ENCODE measurements around the gene PAFAH2.

Gene PAFAH2

DNA sequence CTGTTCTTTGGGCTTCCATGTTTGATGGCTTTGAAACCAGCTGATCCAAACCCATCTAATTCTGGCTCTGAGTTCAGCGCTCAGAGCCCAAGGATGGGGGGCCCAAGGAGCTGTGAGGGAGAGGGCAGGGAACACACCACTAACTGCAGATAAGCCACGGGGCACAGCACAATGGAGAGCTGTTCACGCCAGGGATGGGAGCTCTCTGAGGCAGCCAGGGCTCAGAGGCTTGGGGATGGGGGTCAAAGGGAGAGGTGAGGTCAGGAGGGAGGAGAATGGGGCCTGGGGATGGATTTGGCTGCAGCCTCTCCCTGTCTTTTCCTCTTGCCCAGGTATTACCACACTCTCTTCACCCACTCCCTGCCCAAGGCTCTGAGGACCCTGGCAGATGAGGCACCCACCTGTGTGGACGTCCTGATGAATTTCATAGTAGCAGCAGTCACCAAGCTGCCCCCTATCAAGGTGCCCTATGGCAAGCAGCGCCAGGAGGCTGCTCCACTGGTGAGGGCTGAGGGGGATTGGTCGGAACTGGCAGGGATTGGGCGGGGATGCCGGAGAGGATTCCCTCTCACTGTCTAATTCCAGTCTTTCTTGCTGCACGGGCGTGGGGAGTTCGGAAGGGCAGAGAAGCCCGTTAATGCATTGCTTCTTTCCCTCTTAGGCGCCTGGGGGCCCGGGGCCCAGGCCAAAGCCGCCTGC lies 36.8 kb upstream of the PAFAH2 start:
- Histone ChIP-seq H4K20me1 (ENCODE audit: low read depth, low read length) (no peaks in the 10 kb centered on the region), H3K9me3 (ENCODE audit: insufficient read depth, low read length) (no peaks in the 10 kb centered on the region), H3K4me3 (ENCODE audit: insufficient read depth, low read length, poor library complexity, severe bottlenecking) (peak overlapping the region; percentile 90), H3F3A (ENCODE audit: insufficient read depth) (no peaks in the 10 kb centered on the region), H3K79me2 (ENCODE audit: insufficient read depth, low read length) (no peaks in the 10 kb centered on the region), H2AFZ (ENCODE audit: low read depth, low read length, severe bottlenecking) (peak overlapping the region; percentile 97), H3K36me3 (ENCODE audit: low read length) (no peaks in the 10 kb centered on the region), H3K27me3 (ENCODE audit: low read length) (no peaks in the 10 kb centered on the region), H3K9ac (ENCODE audit: low read length) (peak overlapping the region; percentile 77), H3K27ac (ENCODE audit: low read depth, low read length) (no peak overlapping the region), H3K4me2 (ENCODE audit: low read depth, low read length, poor library complexity, severe bottlenecking) (peak overlapping the region; percentile 85), H3K9me2 (replicated peaks; ENCODE audit: insufficient read depth, low read length) (no peaks in the 10 kb centered on the region)
- TF ChIP-seq EZH2phosphoT487 (conservative IDR thresholded peaks at IDR 0.05; ENCODE audit: low read length), result no peak
- TF ChIP-seq, protein P1, sequence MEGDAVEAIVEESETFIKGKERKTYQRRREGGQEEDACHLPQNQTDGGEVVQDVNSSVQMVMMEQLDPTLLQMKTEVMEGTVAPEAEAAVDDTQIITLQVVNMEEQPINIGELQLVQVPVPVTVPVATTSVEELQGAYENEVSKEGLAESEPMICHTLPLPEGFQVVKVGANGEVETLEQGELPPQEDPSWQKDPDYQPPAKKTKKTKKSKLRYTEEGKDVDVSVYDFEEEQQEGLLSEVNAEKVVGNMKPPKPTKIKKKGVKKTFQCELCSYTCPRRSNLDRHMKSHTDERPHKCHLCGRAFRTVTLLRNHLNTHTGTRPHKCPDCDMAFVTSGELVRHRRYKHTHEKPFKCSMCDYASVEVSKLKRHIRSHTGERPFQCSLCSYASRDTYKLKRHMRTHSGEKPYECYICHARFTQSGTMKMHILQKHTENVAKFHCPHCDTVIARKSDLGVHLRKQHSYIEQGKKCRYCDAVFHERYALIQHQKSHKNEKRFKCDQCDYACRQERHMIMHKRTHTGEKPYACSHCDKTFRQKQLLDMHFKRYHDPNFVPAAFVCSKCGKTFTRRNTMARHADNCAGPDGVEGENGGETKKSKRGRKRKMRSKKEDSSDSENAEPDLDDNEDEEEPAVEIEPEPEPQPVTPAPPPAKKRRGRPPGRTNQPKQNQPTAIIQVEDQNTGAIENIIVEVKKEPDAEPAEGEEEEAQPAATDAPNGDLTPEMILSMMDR (IDR thresholded peaks at IDR 0.05; ENCODE audit: insufficient read depth, low read length, poor library complexity, severe bottlenecking), result no peak

DNA sequence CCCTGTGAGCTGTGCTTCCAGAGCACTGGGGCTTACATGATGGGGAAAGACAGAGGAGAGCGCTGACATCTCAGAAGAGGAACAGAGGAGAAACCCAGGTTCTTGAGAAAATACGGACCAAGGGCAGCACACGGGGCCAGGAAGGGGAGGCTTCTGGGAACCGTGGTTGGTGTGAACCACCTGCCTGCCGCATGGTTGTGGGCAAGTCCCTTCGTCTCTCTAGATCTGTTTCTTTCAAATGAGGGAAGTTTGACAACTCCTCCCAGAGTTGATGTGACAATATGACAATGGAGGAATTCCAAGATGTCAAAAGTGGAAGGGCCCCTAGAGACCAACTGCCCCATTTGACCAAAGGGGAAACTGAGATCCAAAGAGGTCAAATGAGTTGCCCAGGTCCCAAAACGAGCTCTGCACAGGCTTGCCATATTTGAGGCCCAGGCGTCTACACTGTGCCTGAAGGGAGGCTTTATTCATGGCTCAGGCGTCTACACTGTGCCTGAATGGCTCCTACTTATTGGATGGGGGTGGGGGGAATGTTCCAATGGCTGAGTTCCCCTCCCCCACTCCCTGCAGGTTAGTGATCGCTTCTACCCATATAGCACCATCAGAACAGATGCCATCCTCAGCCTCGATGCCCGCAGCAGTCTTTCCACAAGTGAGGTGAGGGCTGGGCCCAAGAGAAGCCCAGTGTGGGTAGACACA lies 34.9 kb upstream of the PAFAH2 start:
- Histone ChIP-seq H3K27me3 (ENCODE audit: low read length) (no peaks in the 10 kb centered on the region), H3K4me3 (ENCODE audit: insufficient read depth, low read length, poor library complexity, severe bottlenecking) (no peak overlapping the region), H4K20me1 (ENCODE audit: low read depth, low read length) (no peaks in the 10 kb centered on the region), H3K9me2 (replicated peaks; ENCODE audit: insufficient read depth, low read length) (no peaks in the 10 kb centered on the region), H3K4me2 (ENCODE audit: low read depth, low read length, poor library complexity, severe bottlenecking) (no peak overlapping the region), H3K9ac (ENCODE audit: low read length) (no peak overlapping the region), H3K9me3 (ENCODE audit: insufficient read depth, low read length) (no peaks in the 10 kb centered on the region), H3K79me2 (ENCODE audit: insufficient read depth, low read length) (no peaks in the 10 kb centered on the region), H3F3A (ENCODE audit: insufficient read depth) (no peaks in the 10 kb centered on the region), H3K27ac (ENCODE audit: low read depth, low read length) (no peak overlapping the region), H2AFZ (ENCODE audit: low read depth, low read length, severe bottlenecking) (no peak overlapping the region), H3K36me3 (ENCODE audit: low read length) (no peaks in the 10 kb centered on the region)
- TF ChIP-seq EZH2phosphoT487 (conservative IDR thresholded peaks at IDR 0.05; ENCODE audit: low read length), result no peak
- TF ChIP-seq, protein P1 (IDR thresholded peaks at IDR 0.05; ENCODE audit: insufficient read depth, low read length, poor library complexity, severe bottlenecking), result no peak

DNA sequence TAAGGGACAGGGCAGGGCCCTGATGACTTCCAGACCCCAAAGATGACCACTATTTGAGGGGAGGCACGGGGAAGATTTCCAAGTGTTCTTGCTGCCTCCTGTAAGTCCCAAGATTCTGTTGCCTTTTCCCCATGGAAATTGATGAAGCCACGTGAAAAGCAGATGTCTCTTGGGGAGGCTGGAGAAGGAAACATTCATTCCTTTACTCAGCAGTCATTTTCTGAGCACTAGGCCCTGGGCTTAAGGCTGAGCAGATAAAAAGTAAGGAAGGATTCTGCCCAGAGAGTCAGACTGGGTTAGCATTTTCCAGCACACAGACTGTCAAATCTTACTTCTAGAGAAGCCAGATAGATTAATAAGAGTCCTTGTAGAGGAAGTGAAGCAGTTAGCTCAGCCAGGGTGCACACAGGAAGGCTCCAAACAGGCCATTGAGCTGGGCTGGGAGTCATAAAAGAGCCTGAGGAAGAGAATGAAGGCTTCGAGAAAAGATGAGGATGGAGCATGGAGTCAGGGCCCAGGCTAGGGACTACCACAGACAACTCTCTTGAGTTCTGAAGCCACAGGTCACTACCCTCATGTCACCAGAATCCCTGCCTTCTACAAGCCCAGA lies 33.9 kb upstream of the PAFAH2 start:
- no peaks in the 10 kb centered on the region for H3F3A ChIP-seq (ENCODE audit: insufficient read depth)
- TF ChIP-seq EZH2phosphoT487 (conservative IDR thresholded peaks at IDR 0.05; ENCODE audit: low read length), result no peak
- TF ChIP-seq, protein P1 (IDR thresholded peaks at IDR 0.05; ENCODE audit: insufficient read depth, low read length, poor library complexity, severe bottlenecking), result no peak
- no peak overlapping the region for H3K4me3 ChIP-seq (ENCODE audit: insufficient read depth, low read length, poor library complexity, severe bottlenecking)
- no peaks in the 10 kb centered on the region for H3K9me2 ChIP-seq (replicated peaks; ENCODE audit: insufficient read depth, low read length)
- H2AFZ ChIP-seq (ENCODE audit: low read depth, low read length, severe bottlenecking), result no peak overlapping the region
- H3K9ac ChIP-seq (ENCODE audit: low read length), result no peak overlapping the region
- no peaks in the 10 kb centered on the region for H3K9me3 ChIP-seq (ENCODE audit: insufficient read depth, low read length)
- H3K27me3 ChIP-seq (ENCODE audit: low read length), result no peaks in the 10 kb centered on the region
- H3K27ac ChIP-seq (ENCODE audit: low read depth, low read length), result no peak overlapping the region
- no peaks in the 10 kb centered on the region for H3K36me3 ChIP-seq (ENCODE audit: low read length)
- no peaks in the 10 kb centered on the region for H3K79me2 ChIP-seq (ENCODE audit: insufficient read depth, low read length)
- H3K4me2 ChIP-seq (ENCODE audit: low read depth, low read length, poor library complexity, severe bottlenecking), result no peak overlapping the region
- H4K20me1 ChIP-seq (ENCODE audit: low read depth, low read length), result no peaks in the 10 kb centered on the region
